ENCODE results near the gene HCLS1. TPM values are rescaled to one million over a fixed set of nuclear protein-coding genes. Genes with fewer than 3 reads are reported as not detected.

HCLS1 gene
- total and polyA plus RNA-seq, 2 experiments from 2014 or later = 28.6 to 39.2 TPM

DNA sequence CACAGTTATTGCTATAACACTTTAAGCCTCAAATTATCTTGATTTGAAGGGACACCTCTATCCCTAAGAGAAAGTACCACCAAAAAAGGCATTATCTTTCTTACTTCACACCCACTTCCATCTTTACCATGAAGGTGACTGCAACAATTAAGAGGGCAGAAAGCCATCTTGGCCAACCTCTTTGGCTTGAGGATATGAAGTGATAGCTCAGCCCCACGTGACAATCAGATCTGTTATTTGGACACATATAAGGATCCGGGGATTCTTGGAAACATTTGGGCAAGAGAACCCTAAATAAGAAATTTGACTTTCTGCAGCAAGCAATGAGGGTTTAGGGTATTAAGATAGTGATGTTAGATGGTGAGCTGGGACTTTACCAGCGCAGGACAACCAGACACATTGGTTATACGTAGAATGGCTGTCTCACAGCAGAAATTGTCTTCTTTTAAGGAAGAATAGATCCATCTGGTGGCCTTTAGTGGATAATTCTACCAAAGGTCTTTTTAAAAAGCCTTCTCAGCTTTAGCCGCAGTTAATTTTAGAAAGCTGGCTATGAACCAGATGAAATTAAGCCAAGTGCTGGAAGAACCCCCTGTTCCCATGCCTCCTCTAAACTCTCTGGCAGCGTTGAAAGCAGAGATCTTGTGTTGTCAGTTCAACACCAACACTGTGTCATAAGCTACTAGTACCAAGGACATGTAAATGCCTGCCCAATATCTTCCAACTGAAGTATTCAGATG, 12.3 kb downstream of the HCLS1 start:
- no peaks in the 10 kb centered on the region for H4K20me1 ChIP-seq (ENCODE audit: insufficient read depth)
- no peaks in the 10 kb centered on the region for H3F3A ChIP-seq (ENCODE audit: insufficient read depth)
- no peak for DNase-seq
- WGBS, 2 experiments (ENCODE audit: low coverage in 1 of 2, low lambda C conversion rate in 2 of 2, missing lambda C conversion rate in 2 of 2) = 36 to 42% methylated on average over 6 of the region's 6 CpGs
- no peaks in the 10 kb centered on the region for H3K4me1 ChIP-seq (ENCODE audit: insufficient read depth)
- H3K4me2 ChIP-seq (ENCODE audit: unreplicated experiment) = no peak overlapping the region
- H3K36me3 ChIP-seq (ENCODE audit: low read depth) = no peaks in the 10 kb centered on the region
- no peaks in the 10 kb centered on the region for H3K27me3 ChIP-seq (replicated peaks; ENCODE audit: insufficient read depth)
- no peak overlapping the region for H3K9ac ChIP-seq
- in situ Hi-C loops (cut with MboI) = no loop called here
- H3K9me2 ChIP-seq (ENCODE audit: insufficient read depth) = no peaks in the 10 kb centered on the region
- no peak overlapping the region for H2AFZ ChIP-seq
- H3K4me3 ChIP-seq = no peak overlapping the region
- no peaks in the 10 kb centered on the region for H3K9me3 ChIP-seq (ENCODE audit: low read depth)
- H3K27ac ChIP-seq = no peak overlapping the region
- no peaks in the 10 kb centered on the region for H3K79me2 ChIP-seq (ENCODE audit: insufficient read depth)
- TF ChIP-seq EZH2 (IDR thresholded peaks at IDR 0.05; ENCODE audit: insufficient read depth, poor library complexity, severe bottlenecking) = no peak
- no peak for TF ChIP-seq EZH2phosphoT487 (IDR thresholded peaks at IDR 0.05; ENCODE audit: insufficient read depth, low read depth)

DNA sequence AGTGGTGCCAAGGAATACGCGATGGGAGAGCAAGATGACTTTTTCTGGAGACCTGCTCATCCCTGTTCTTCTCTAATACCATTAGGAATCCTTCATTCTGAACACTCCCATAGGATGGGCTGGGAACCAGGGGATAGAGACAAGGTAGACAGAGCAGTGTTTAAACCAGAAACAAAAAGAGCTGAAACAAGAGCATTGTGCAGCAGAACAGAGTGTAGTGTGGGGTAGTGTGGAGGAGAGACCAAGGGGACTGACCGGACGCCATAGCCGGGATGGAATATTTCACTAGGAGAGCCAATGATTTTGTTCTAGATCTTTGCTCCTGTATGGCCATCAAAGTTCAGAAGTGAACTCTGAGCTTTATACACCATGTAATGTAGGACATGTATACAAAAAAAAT, 15.6 kb downstream of the HCLS1 start:
- Histone ChIP-seq H3K9me2 (ENCODE audit: insufficient read depth) (no peaks in the 10 kb centered on the region), H3K4me3 (no peak overlapping the region), H3K4me2 (ENCODE audit: unreplicated experiment) (no peak overlapping the region), H4K20me1 (ENCODE audit: insufficient read depth) (no peaks in the 10 kb centered on the region), H3K27me3 (replicated peaks; ENCODE audit: insufficient read depth) (no peaks in the 10 kb centered on the region), H3F3A (ENCODE audit: insufficient read depth) (no peaks in the 10 kb centered on the region), H3K27ac (no peak overlapping the region), H3K9me3 (ENCODE audit: low read depth) (no peaks in the 10 kb centered on the region), H3K79me2 (ENCODE audit: insufficient read depth) (no peaks in the 10 kb centered on the region), H2AFZ (no peak overlapping the region), H3K9ac (no peak overlapping the region), H3K36me3 (ENCODE audit: low read depth) (no peaks in the 10 kb centered on the region), H3K4me1 (ENCODE audit: insufficient read depth) (no peaks in the 10 kb centered on the region)
- no peak for DNase-seq
- in situ Hi-C loops (cut with MboI) = no loop called here
- WGBS, 2 experiments (ENCODE audit: low coverage in 1 of 2, low lambda C conversion rate in 2 of 2, missing lambda C conversion rate in 2 of 2) = 95 to 98% methylated on average over 5 of the region's 5 CpGs
- no peak for TF ChIP-seq EZH2 (IDR thresholded peaks at IDR 0.05; ENCODE audit: insufficient read depth, poor library complexity, severe bottlenecking)
- TF ChIP-seq EZH2phosphoT487 (IDR thresholded peaks at IDR 0.05; ENCODE audit: insufficient read depth, low read depth) = no peak

DNA sequence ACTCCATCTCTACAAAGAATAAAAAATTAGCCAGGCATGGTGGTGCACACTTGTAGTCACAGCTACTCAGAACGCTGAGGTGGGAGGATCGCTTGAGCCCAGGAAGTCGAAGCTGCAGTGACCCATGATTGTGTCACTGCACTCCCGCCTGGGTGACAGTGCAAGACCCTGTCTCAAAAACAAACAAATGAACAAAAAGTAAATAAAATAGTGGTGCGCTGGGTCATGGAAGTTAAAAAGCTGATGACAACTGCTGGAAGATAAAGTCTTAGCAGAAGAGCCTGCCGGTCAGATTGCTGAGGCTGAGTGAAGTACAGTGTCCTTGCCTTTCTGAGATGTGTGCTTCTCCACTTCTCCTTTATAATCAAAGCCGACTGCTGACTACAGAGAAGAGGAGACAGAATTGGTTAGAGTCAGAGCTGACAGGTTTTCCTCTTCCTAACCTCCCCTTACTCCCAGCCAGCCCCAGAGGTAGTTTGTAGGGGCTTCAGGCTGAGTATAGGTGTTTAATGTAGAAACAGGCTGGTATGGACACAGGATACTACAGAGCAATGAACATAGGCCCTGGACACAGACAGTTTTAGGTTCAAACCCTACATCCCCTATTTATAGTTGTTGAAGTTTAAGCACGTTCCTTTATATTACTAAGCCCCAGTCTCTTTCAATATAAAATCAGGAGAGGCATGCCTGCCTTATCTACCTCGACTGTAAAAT, 17.9 kb downstream of the HCLS1 start:
- Histone ChIP-seq H3K4me2 (ENCODE audit: unreplicated experiment) (no peak overlapping the region), H3K4me1 (ENCODE audit: insufficient read depth) (no peaks in the 10 kb centered on the region), H3K36me3 (ENCODE audit: low read depth) (peaks cover 6% of the 10 kb centered on the region; the same call in 1 of the 2 replicates), H3K9me3 (ENCODE audit: low read depth) (no peaks in the 10 kb centered on the region), H2AFZ (no peak overlapping the region), H3K4me3 (no peak overlapping the region), H4K20me1 (ENCODE audit: insufficient read depth) (no peaks in the 10 kb centered on the region), H3K27me3 (replicated peaks; ENCODE audit: insufficient read depth) (no peaks in the 10 kb centered on the region), H3K27ac (no peak overlapping the region), H3F3A (ENCODE audit: insufficient read depth) (no peaks in the 10 kb centered on the region), H3K9ac (no peak overlapping the region), H3K9me2 (ENCODE audit: insufficient read depth) (no peaks in the 10 kb centered on the region), H3K79me2 (ENCODE audit: insufficient read depth) (no peaks in the 10 kb centered on the region)
- WGBS, 2 experiments (ENCODE audit: low coverage in 1 of 2, low lambda C conversion rate in 2 of 2, missing lambda C conversion rate in 2 of 2) = 87 to 95% methylated on average over 9 of the region's 9 CpGs
- TF ChIP-seq EZH2 (IDR thresholded peaks at IDR 0.05; ENCODE audit: insufficient read depth, poor library complexity, severe bottlenecking) (no peak), EZH2phosphoT487 (IDR thresholded peaks at IDR 0.05; ENCODE audit: insufficient read depth, low read depth) (no peak)
- DNase-seq = no peak
- in situ Hi-C loops (cut with MboI) = no loop called here

DNA sequence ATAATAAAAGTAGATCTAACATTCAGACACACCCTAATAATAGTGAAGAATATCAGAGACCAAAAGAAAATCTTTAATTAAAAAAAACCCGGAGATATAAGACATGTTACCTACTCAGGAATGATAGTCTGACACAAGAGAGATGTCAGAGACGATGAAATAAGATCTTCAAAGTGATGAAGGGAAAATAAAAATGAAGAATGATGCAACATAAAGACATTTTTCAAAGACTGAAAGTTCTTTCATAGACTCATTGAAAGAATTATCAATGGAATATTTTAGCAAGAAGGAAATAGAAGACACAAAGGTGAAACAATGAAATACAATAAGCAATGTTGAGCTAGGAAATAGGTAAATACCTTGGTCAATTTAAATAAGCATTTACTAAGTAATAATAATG, 19.6 kb downstream of the HCLS1 start:
- H3K9me3 ChIP-seq (ENCODE audit: low read depth) = no peaks in the 10 kb centered on the region
- H3K36me3 ChIP-seq (ENCODE audit: low read depth) = peaks cover 6% of the 10 kb centered on the region; the same call in 1 of the 2 replicates
- no peak overlapping the region for H2AFZ ChIP-seq
- no peak for DNase-seq
- in situ Hi-C loops (cut with MboI) = no loop called here
- no peak overlapping the region for H3K4me2 ChIP-seq (ENCODE audit: unreplicated experiment)
- H3K4me3 ChIP-seq = no peak overlapping the region
- no peaks in the 10 kb centered on the region for H3F3A ChIP-seq (ENCODE audit: insufficient read depth)
- no peaks in the 10 kb centered on the region for H3K27me3 ChIP-seq (replicated peaks; ENCODE audit: insufficient read depth)
- no peak overlapping the region for H3K27ac ChIP-seq
- no peaks in the 10 kb centered on the region for H3K4me1 ChIP-seq (ENCODE audit: insufficient read depth)
- TF ChIP-seq EZH2 (IDR thresholded peaks at IDR 0.05; ENCODE audit: insufficient read depth, poor library complexity, severe bottlenecking) (no peak), EZH2phosphoT487 (IDR thresholded peaks at IDR 0.05; ENCODE audit: insufficient read depth, low read depth) (no peak)
- no peak overlapping the region for H3K9ac ChIP-seq
- no peaks in the 10 kb centered on the region for H3K9me2 ChIP-seq (ENCODE audit: insufficient read depth)
- H3K79me2 ChIP-seq (ENCODE audit: insufficient read depth) = no peaks in the 10 kb centered on the region
- no peaks in the 10 kb centered on the region for H4K20me1 ChIP-seq (ENCODE audit: insufficient read depth)
- 74 to 88% methylated on average over 2 of the region's 2 CpGs for WGBS, 2 experiments (ENCODE audit: low coverage in 1 of 2, low lambda C conversion rate in 2 of 2, missing lambda C conversion rate in 2 of 2)

Data from GM23248 (cell line).